Embryonic facial prominence (tissue), 1 donor: Measurements from ENCODE around the gene PMM2.

Experiments
- DNase-seq: peaks from one replicate; pipeline ENCODE4 v3.0.0-alpha.2; 2016; ENCODE audit errors: extremely low spot score

The PMM2 gene

DNA sequence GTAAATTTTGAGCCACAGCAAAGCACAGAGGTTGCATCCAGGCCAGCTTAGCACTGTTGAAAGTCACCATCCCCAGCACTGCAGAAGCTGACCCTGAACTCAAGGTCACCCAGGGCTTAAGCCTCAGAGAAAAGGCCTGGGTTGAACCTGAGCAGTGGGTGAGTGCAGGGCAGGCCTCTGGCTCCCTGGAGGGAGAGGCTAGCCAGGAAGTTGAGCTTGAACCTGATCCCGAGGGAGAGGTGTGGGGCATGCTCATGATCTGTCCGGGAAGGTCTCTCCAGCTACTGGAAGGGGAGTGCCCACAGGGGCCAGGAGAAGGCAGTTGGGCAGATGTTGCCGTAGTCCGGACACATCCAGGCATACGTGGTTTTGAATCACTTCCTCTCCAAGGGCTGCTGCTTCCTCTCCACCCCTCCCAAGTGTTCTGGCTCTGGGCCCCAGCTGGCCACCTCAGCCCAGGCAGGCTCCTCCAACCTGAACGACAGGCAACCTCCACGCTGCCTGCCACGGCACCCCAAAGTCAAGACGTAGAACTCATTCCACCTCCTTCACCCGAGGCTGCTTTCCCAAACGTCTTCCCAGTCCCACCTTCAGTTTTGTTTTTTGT is 52.7 kb downstream of the PMM2 start:
- DNase-seq, result no peak

- no peak for DNase-seq
Observed at GRCh38 chr16:8851761-8852403, 54.2 kb downstream of the PMM2 start.

DNA sequence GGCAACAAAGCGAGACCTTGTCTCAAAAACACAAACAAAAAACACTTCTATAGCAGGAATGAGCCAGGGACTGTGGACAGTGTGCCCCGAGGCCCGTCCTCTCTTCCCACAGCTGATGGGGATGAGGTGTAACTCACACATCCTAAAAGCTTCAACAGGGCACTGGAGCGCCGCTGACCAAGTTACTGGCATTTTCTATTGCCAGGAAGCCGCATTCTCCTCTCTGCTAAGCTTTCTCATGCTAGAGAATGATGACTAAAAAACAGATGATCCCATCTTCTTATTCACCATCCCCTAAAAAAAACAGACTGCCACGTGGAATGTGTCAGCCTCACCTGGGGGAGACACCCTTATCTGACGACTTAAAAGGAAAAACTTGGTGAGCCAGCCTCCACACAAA is 54.9 kb downstream of the PMM2 start:
- DNase-seq, result no peak

DNA sequence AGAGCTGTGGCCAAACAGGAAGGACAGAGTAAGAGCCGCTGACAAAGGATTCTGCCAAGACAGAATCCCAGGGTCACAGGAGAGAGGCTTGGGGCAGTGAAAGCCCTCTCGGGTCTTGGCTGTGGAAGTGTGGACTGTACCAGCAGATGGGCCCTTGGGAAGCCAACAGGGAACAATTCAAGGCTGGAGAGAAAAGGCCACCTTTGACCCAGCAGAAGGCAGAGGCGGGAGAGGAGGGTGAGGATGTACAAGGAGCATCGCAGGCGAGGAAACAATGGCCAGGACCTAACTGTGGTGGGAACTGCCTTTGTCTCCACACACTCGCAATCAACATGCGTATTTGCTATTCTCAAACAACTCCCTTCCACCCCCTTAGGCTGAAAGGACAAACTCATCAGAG is 55.5 kb downstream of the PMM2 start:
- no peak for DNase-seq

DNA sequence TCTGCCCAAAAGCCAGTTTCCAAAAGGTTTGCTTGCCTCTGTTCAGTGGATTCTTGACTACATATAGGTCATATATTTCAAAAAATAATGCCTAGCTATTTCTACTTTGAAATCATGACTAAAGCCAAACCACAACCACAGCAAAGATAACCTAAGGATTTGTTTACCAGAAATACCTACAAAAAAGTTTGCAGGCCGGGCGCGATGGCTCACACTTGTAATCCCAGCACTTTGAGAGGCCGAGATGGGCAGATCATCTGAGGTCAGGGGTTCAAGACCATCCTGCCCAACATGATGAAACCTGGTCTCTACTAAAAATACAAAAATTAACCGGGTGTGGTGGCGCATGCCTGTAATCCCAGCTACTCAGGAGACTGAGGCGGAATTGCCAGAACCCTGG is 56.0 kb downstream of the PMM2 start:
- no peak for DNase-seq

GRCh38 chr16:8854298-8854948 is 56.8 kb downstream of the PMM2 start:
- DNase-seq, result no peak

GRCh38 chr16:8855051-8855786 is 57.6 kb downstream of the PMM2 start:
- DNase-seq, result no peak

- no peak for DNase-seq
Observed at GRCh38 chr16:8855972-8856371, 58.3 kb downstream of the PMM2 start.

- DNase-seq, result no peak
Observed at GRCh38 chr16:8858994-8859912, 61.6 kb downstream of the PMM2 start.

GRCh38 chr16:8859913-8860881 is 62.6 kb downstream of the PMM2 start:
- DNase-seq, result no peak

DNA sequence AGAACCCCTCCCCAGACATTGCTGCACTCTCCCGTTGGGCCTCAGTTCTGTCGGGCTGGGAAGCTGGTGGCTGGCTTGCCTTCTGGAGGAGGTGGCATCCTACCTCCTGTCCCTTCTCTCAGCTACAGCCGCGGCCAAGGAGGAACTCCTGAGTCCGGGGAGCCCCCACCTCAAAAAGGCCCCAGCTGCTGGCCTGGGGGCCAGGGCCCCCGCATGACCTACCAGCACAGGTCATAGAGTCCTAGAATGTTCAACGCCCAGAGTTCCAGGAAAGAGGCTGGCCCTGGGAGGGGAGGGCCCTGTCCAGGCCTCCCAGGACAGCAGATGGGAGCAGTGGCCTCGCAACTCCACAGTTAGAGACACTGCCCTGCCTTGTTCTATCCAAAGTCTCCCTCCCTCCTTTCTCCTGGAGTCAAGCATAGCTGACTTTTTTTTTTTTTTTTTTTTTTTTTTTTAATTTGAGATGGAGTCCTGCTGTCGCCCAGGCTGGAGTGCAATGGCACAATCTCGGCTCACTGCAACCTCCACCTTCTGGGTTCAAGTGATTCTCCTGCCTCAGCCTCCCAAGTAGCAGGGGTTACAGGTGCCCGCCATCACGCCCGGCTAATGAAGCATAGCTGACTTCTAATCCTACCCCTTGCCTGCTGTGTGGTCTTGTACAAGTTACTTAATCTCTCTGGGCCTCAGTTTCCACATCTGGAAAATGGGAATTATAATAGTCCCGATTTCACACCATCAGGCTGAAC is 64.1 kb downstream of the PMM2 start:
- no peak for DNase-seq

GRCh38 chr16:8862309-8863130 is 64.9 kb downstream of the PMM2 start:
- DNase-seq, result no peak

DNA sequence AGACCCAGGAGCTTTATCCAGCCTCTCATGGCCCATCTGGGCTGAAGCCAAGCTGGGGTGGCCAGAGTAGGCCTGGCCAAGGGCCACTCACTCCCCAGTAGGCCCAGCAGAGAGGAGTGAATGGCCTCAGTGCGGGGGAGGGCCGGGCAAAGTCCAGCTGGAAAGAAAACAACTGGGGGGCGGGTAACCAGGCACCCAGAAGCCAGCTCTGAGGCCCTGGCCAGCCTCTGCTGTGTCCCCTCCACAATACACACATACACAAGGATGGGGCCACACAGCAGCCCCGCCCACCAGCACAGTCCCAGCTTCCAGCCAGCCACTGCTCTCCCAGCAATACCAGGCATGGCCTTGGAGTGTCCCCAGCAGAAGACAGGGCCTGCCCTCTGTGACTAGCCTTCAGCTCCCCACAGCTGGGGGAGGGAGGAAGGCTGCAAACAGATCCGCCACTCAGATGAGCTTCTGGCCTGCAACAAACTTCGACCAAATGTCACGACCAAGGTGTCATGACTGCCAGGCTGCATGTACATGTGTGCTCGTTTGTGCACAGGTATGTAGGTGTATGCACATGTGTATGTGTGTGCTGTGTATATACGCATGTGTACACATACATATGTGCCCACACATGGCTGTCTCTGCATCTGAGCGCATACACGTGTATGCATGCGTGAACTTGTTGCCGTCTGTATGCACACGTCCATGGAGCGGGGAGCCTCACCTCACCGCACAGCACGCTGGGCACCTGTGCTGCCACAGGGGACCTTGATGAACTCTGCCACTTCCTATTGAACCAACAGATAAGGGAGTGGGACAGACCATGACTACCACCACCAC is 66.2 kb downstream of the PMM2 start:
- no peak for DNase-seq

- no peak for DNase-seq
Observed at GRCh38 chr16:8864480-8865110, 67.0 kb downstream of the PMM2 start.

GRCh38 chr16:8865145-8865882 is 67.7 kb downstream of the PMM2 start:
- DNase-seq, result no peak

GRCh38 chr16:8866118-8866883 is 68.7 kb downstream of the PMM2 start:
- no peak for DNase-seq
